MCF 10A (cell line): ENCODE measurements around the gene KCNAB2. TPM values are rescaled to one million over a fixed set of nuclear protein-coding genes. Genes with fewer than 3 reads are reported as not detected.

Source experiments
- BruUV-seq: library from RNA; stranded (reverse); fragments of 400-500 nt; replicated peaks from 2 replicates; lab custom pipeline; 2021; lab: Mats Ljungman, UMichigan
- CTCF ChIA-PET: fragments of 300-600 bp; sonication (Branson Sonifier 250); formaldehyde crosslinking; extraction: SDS; loops from one replicate; lab custom pipeline; 2021; ENCODE audit warnings: antibody characterized with exemption, inconsistent platforms; lab: Yijun Ruan, JAX
- POLR2A ChIA-PET: fragments of 300-600, 350-650 bp; sonication (Branson Sonifier 250); formaldehyde crosslinking; extraction: SDS; loops from one replicate; lab custom pipeline; 2020; ENCODE audit warnings: antibody characterized with exemption, inconsistent platforms; lab: Yijun Ruan, JAX
- DNase-seq: peaks from one replicate; pipeline ENCODE4 v3.0.0-alpha.2; 2018; ENCODE audit not compliant: unreplicated experiment
- H3K27ac Mint-ChIP-seq: one replicate; pipeline ENCODE4 v1.8.0; 2022; ENCODE audit warnings: mild to moderate bottlenecking, low read depth, mixed read lengths; ENCODE audit not compliant: unreplicated experiment
- H3K27me3 Mint-ChIP-seq: one replicate; pipeline ENCODE4 v1.8.0; 2022; ENCODE audit warnings: mixed read lengths; ENCODE audit not compliant: insufficient read depth, unreplicated experiment
- H3K36me3 Mint-ChIP-seq: one replicate; pipeline ENCODE4 v1.8.0; 2022; ENCODE audit warnings: mild to moderate bottlenecking, moderate library complexity, mixed read lengths; ENCODE audit not compliant: insufficient read depth, unreplicated experiment
- H3K4me1 Mint-ChIP-seq: one replicate; pipeline ENCODE4 v1.8.0; 2022; ENCODE audit warnings: mixed read lengths; ENCODE audit not compliant: insufficient read depth, unreplicated experiment
- H3K4me3 Mint-ChIP-seq: one replicate; pipeline ENCODE4 v1.8.0; 2022; ENCODE audit warnings: mild to moderate bottlenecking, moderate library complexity, mixed read lengths; ENCODE audit not compliant: unreplicated experiment
- H3K9me3 Mint-ChIP-seq: one replicate; pipeline ENCODE4 v1.8.0; 2022; ENCODE audit warnings: mixed read lengths; ENCODE audit not compliant: unreplicated experiment
- intact Hi-C: fragments of 100-400 bp; cut with micrococcal nuclease; formaldehyde crosslinking; loops from 2 replicates; pipeline ENCODE4 v1.14.1; 2022
- total RNA-seq: library from RNA; stranded (reverse); gene quantifications from 2 replicates; pipeline ENCODE4 v1.2.3, GENCODE V29; 2022
- TF ChIP-seq, protein P1 (sequence below): fragments of 200-600 bp; IDR thresholded peaks from one replicate; pipeline ENCODE4 v1.8.0; 2022; ENCODE audit warnings: antibody characterized with exemption, mild to moderate bottlenecking; ENCODE audit not compliant: unreplicated experiment

Gene KCNAB2
- total RNA-seq, 1 experiment from 2014 or later = 11.8 TPM

GRCh38 chr1:6098303-6099215, 52.9 kb downstream of the KCNAB2 start:
- intact Hi-C loops = no loop called here
- no TSS peak for BruUV-seq
- TF ChIP-seq, protein P1, sequence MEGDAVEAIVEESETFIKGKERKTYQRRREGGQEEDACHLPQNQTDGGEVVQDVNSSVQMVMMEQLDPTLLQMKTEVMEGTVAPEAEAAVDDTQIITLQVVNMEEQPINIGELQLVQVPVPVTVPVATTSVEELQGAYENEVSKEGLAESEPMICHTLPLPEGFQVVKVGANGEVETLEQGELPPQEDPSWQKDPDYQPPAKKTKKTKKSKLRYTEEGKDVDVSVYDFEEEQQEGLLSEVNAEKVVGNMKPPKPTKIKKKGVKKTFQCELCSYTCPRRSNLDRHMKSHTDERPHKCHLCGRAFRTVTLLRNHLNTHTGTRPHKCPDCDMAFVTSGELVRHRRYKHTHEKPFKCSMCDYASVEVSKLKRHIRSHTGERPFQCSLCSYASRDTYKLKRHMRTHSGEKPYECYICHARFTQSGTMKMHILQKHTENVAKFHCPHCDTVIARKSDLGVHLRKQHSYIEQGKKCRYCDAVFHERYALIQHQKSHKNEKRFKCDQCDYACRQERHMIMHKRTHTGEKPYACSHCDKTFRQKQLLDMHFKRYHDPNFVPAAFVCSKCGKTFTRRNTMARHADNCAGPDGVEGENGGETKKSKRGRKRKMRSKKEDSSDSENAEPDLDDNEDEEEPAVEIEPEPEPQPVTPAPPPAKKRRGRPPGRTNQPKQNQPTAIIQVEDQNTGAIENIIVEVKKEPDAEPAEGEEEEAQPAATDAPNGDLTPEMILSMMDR = no peak
- H3K4me3 Mint-ChIP-seq = no peak overlapping the region
- no peaks in the 10 kb centered on the region for H3K9me3 Mint-ChIP-seq
- peaks cover 10% of the 10 kb centered on the region for H3K36me3 Mint-ChIP-seq
- DNase-seq = no peak
- H3K4me1 Mint-ChIP-seq = no peaks in the 10 kb centered on the region
- H3K27ac Mint-ChIP-seq = no peak overlapping the region
- CTCF ChIA-PET = interaction anchor here (0.6 kb wide), 1 partner anchor 49 kb away, joined by 3 read pairs; no protein-coding TSS in a partner anchor
- POLR2A ChIA-PET = no interaction called here
- H3K27me3 Mint-ChIP-seq = no peaks in the 10 kb centered on the region

DNA sequence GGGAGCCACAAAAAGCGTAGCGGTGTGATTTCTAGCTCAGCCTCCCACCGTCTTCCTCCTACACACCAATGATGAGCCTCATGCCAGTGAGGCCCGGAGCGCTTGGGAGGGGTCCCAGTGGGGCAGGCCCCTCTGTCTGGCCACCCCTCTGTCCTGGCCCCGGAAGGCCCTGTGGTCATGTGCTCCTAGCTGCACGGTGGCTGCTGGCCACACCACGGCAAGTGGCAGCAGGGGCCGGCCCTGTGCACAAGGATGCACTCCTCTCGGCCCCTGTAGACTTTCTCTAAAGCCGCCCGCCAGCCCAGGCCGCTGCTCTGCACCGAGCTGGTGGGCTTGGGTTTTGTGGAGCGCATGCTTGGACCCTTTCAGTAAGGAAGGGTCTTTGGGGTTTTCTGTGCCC, 53.6 kb downstream of the KCNAB2 start:
- ChIA-PET CTCF (interaction anchor here (0.6 kb wide), 4 partner anchors 49 to 60 kb away, joined by 3 read pairs; no protein-coding TSS in a partner anchor), POLR2A (no interaction called here)
- intact Hi-C loops = no loop called here
- no TSS peak for BruUV-seq
- no peaks in the 10 kb centered on the region for H3K9me3 Mint-ChIP-seq
- H3K27ac Mint-ChIP-seq = no peak overlapping the region
- TF ChIP-seq, protein P1 = no peak
- no peak for DNase-seq
- no peaks in the 10 kb centered on the region for H3K27me3 Mint-ChIP-seq
- no peaks in the 10 kb centered on the region for H3K4me1 Mint-ChIP-seq
- peaks cover 10% of the 10 kb centered on the region for H3K36me3 Mint-ChIP-seq
- H3K4me3 Mint-ChIP-seq = no peak overlapping the region

GRCh38 chr1:6099787-6100765, 54.4 kb downstream of the KCNAB2 start:
- Mint-ChIP-seq H3K27ac (no peak overlapping the region), H3K4me1 (no peaks in the 10 kb centered on the region), H3K36me3 (peaks cover 10% of the 10 kb centered on the region), H3K27me3 (no peaks in the 10 kb centered on the region), H3K9me3 (no peaks in the 10 kb centered on the region), H3K4me3 (no peak overlapping the region)
- intact Hi-C loops = no loop called here
- TF ChIP-seq, protein P1 = no peak
- peak; percentile 17 for DNase-seq
- ChIA-PET CTCF (interaction anchor here (0.6 to 1.2 kb wide), 5 partner anchors 47 to 591 kb away, joined by 3 read pairs; no protein-coding TSS in a partner anchor), POLR2A (interaction anchor here (0.7 kb wide), 1 partner anchor 1567 kb away, joined by 3 read pairs; no protein-coding TSS in a partner anchor)
- no TSS peak for BruUV-seq
